H9 (cell line): ENCODE measurements around the gene ATP11C. TPM values are rescaled to one million over a fixed set of nuclear protein-coding genes. Genes with fewer than 3 reads are reported as not detected.

ENCODE experiments used
- DNase-seq: peaks from one replicate; pipeline ENCODE4 v3.0.0-alpha.2; 2017
- H2AFZ ChIP-seq: one replicate; pipeline ENCODE4 v1.6.1; 2013; ENCODE audit warnings: mild to moderate bottlenecking, low read length, control low read depth, moderate library complexity
- H2AK5ac ChIP-seq: 2 replicates; pipeline ENCODE4 v1.6.1; 2013; ENCODE audit warnings: low read length, control low read depth, mixed read lengths; ENCODE audit not compliant: insufficient read length
- H2BK120ac ChIP-seq: one replicate; pipeline ENCODE4 v1.6.1; 2013; ENCODE audit warnings: low read depth, mild to moderate bottlenecking, low read length, control low read depth, inconsistent platforms; ENCODE audit not compliant: poor library complexity, severe bottlenecking
- H2BK12ac ChIP-seq: 2 replicates; pipeline ENCODE4 v1.6.1; 2013; ENCODE audit warnings: low read length, control low read depth, mixed read lengths, low read depth; ENCODE audit not compliant: insufficient read length
- H2BK15ac ChIP-seq: 2 replicates; pipeline ENCODE4 v1.6.1; 2013; ENCODE audit warnings: low read depth, low read length, control low read depth
- H2BK20ac ChIP-seq: one replicate; pipeline ENCODE4 v1.6.1; 2013; ENCODE audit warnings: low read depth, mild to moderate bottlenecking, low read length, control low read depth, inconsistent platforms; ENCODE audit not compliant: poor library complexity, severe bottlenecking
- H2BK5ac ChIP-seq: 2 replicates; pipeline ENCODE4 v1.6.1; 2013; ENCODE audit warnings: low read length, control low read depth, mixed read lengths; ENCODE audit not compliant: insufficient read length
- H3K14ac ChIP-seq: 2 replicates; pipeline ENCODE4 v1.6.1; 2013; ENCODE audit warnings: low read length, control low read depth; ENCODE audit not compliant: insufficient read depth
- H3K18ac ChIP-seq: 2 replicates; pipeline ENCODE4 v1.6.1; 2013; ENCODE audit warnings: low read depth, mild to moderate bottlenecking, mixed read lengths, low read length, control low read depth; ENCODE audit not compliant: insufficient read length
- H3K23ac ChIP-seq: 2 replicates; pipeline ENCODE4 v1.6.1; 2013; ENCODE audit warnings: low read length, control low read depth, mixed read lengths, low read depth; ENCODE audit not compliant: insufficient read length
- H3K23me2 ChIP-seq: 2 replicates; pipeline ENCODE4 v1.6.1; 2013; ENCODE audit warnings: low read depth, mild to moderate bottlenecking, mixed read lengths, low read length, control low read depth; ENCODE audit not compliant: insufficient read length, poor library complexity, severe bottlenecking
- H3K27ac ChIP-seq: 2 replicates; pipeline ENCODE4 v1.5.1; 2013; ENCODE audit warnings: low read length, control low read depth, mixed read lengths, low read depth; ENCODE audit not compliant: insufficient read length
- H3K27me3 ChIP-seq: 2 replicates; pipeline ENCODE4 v1.6.1; 2013; ENCODE audit warnings: low read length, control low read depth, inconsistent platforms; ENCODE audit not compliant: insufficient read depth
- H3K4ac ChIP-seq: 2 replicates; pipeline ENCODE4 v1.6.1; 2013; ENCODE audit warnings: low read depth, mild to moderate bottlenecking, control low read depth, inconsistent platforms, low read length, moderate library complexity
- H3K4me1 ChIP-seq: 2 replicates; pipeline ENCODE4 v1.6.1; 2013; ENCODE audit warnings: low read length, control low read depth, inconsistent platforms; ENCODE audit not compliant: insufficient read depth
- H3K4me2 ChIP-seq: 2 replicates; pipeline ENCODE4 v1.6.1; 2013; ENCODE audit warnings: low read length, control low read depth, mixed read lengths; ENCODE audit not compliant: insufficient read length, insufficient read depth
- H3K56ac ChIP-seq: 2 replicates; pipeline ENCODE4 v1.6.1; 2013; ENCODE audit warnings: low read depth, mild to moderate bottlenecking, mixed read lengths, low read length, control low read depth; ENCODE audit not compliant: insufficient read length
- H3K79me1 ChIP-seq: 2 replicates; pipeline ENCODE4 v1.6.1; 2013; ENCODE audit warnings: low read depth, mild to moderate bottlenecking, moderate library complexity, low read length, control low read depth, inconsistent platforms; ENCODE audit not compliant: insufficient read depth, poor library complexity, severe bottlenecking
- H3K79me2 ChIP-seq: 2 replicates; pipeline ENCODE4 v1.6.1; 2013; ENCODE audit warnings: low read length, control low read depth, inconsistent platforms; ENCODE audit not compliant: insufficient read depth
- H3K9ac ChIP-seq: 2 replicates; pipeline ENCODE4 v1.6.1; 2013; ENCODE audit warnings: low read length, control low read depth, mixed read lengths; ENCODE audit not compliant: insufficient read length; ENCODE audit errors: extremely low read depth
- H3K9me3 ChIP-seq: one replicate; pipeline ENCODE4 v1.6.1; 2013; ENCODE audit warnings: low read depth, low read length, inconsistent platforms; ENCODE audit not compliant: control insufficient read depth
- H3T11ph ChIP-seq: one replicate; pipeline ENCODE4 v1.6.1; 2013; ENCODE audit warnings: mild to moderate bottlenecking, low read length, control low read depth, inconsistent platforms
- H4K20me1 ChIP-seq: one replicate; pipeline ENCODE4 v1.6.1; 2013; ENCODE audit not compliant: control insufficient read depth, insufficient read length, insufficient read depth
- H4K5ac ChIP-seq: 2 replicates; pipeline ENCODE4 v1.6.1; 2013; ENCODE audit warnings: low read depth, mild to moderate bottlenecking, mixed read lengths, low read length, control low read depth; ENCODE audit not compliant: insufficient read length
- H4K8ac ChIP-seq: replicated peaks from 2 replicates; pipeline ENCODE4 v1.6.1; 2013; ENCODE audit warnings: low read length, control low read depth, mixed read lengths, low read depth; ENCODE audit not compliant: insufficient read length
- H4K91ac ChIP-seq: 2 replicates; pipeline ENCODE4 v1.6.1; 2013; ENCODE audit warnings: low read depth, mild to moderate bottlenecking, moderate library complexity, mixed read lengths, low read length, control low read depth; ENCODE audit not compliant: insufficient read length
- H3K27ac Mint-ChIP-seq, 3 experiments: 2 replicates in 2 of 3; 3 replicates in 1 of 3; pipeline ENCODE4 v1.8.0; 2020 to 2021; ENCODE audit warnings: mixed read lengths in 3 of 3, mild to moderate bottlenecking in 1 of 3, moderate library complexity in 1 of 3
- H3K27me3 Mint-ChIP-seq: 2 replicates; pipeline ENCODE4 v1.8.0; 2021; ENCODE audit warnings: low read depth, mild to moderate bottlenecking, moderate library complexity, mixed read lengths
- H3K36me3 Mint-ChIP-seq, 3 experiments: 2 replicates in 2 of 3; 3 replicates in 1 of 3; pipeline ENCODE4 v1.8.0; 2020 to 2021; ENCODE audit warnings: low read depth in 3 of 3, mixed read lengths in 3 of 3; ENCODE audit not compliant: insufficient read depth in 1 of 3
- H3K4me1 Mint-ChIP-seq, 2 experiments: 2 replicates each; pipeline ENCODE4 v1.8.0; 2020; ENCODE audit warnings: mixed read lengths in 2 of 2
- H3K4me3 Mint-ChIP-seq, 2 experiments: 2 replicates in 1 of 2; 3 replicates in 1 of 2; pipeline ENCODE4 v1.8.0; 2020 to 2021; ENCODE audit warnings: mild to moderate bottlenecking in 2 of 2, mixed read lengths in 2 of 2, moderate library complexity in 1 of 2
- H3K9me3 Mint-ChIP-seq, 2 experiments: 2 replicates in 1 of 2; 3 replicates in 1 of 2; pipeline ENCODE4 v1.8.0; 2020; ENCODE audit warnings: mild to moderate bottlenecking in 2 of 2, mixed read lengths in 2 of 2, moderate library complexity in 1 of 2
- CTCF ChIP-seq: fragments of 200-600 bp; sonication (generic); conservative IDR thresholded peaks from 3 replicates; pipeline ENCODE4 v1.8.0; 2021; ENCODE audit warnings: antibody characterized with exemption, mild to moderate bottlenecking
- WGBS: extraction: QIAGEN DNeasy Blood & Tissue Kit; methylation state at CpG from one replicate; pipeline ENCODE4 v1.1.7; 2013; ENCODE audit warnings: missing lambda C conversion rate, low lambda C conversion rate, mixed read lengths; ENCODE audit not compliant: insufficient read length; ENCODE audit errors: extremely low coverage; 5-methylcytosine and 5-hydroxymethylcytosine counted together
- total RNA-seq: library from RNA; stranded (reverse); gene quantifications from 2 replicates; pipeline ENCODE4 v1.2.1, GENCODE V29; 2021

The ATP11C gene
- total RNA-seq, 1 experiment from 2014 or later, result 28.4 TPM

- Histone ChIP-seq H4K91ac (no peak overlapping the region), H3K56ac (no peak overlapping the region), H3K79me1 (no peaks in the 10 kb centered on the region), H2BK5ac (no peak overlapping the region), H3K23ac (no peak overlapping the region), H4K8ac (no peak overlapping the region), H3K27me3 (no peaks in the 10 kb centered on the region), H3K18ac (no peak overlapping the region), H3K4ac (no peak overlapping the region), H3K79me2 (no peaks in the 10 kb centered on the region), H3T11ph (no peak overlapping the region), H3K14ac (no peak overlapping the region), H3K4me2 (no peak overlapping the region), H4K20me1 (no peaks in the 10 kb centered on the region), H2AFZ (no peak overlapping the region), H3K9me3 (no peaks in the 10 kb centered on the region), H2AK5ac (no peak overlapping the region), H3K4me1 (peaks cover 10% of the 10 kb centered on the region; the same call in 1 of the 2 replicates), H4K5ac (no peak overlapping the region), H2BK15ac (no peak overlapping the region), H3K23me2 (no peaks in the 10 kb centered on the region), H2BK120ac (no peak overlapping the region), H3K27ac (no peak overlapping the region), H2BK20ac (no peak overlapping the region), H3K9ac (no peak overlapping the region), H2BK12ac (no peak overlapping the region)
- peaks cover 0 to 8% (median 3%) of the 10 kb centered on the region in 3 experiments; a peak in 3 of 7 replicates for H3K36me3 Mint-ChIP-seq
- H3K27ac Mint-ChIP-seq, result no peak overlapping the region; a peak in 1 of 7 replicates
- TF ChIP-seq CTCF, result no peak
- no CpG with 5 or more reads among the region's 1 CpG for WGBS
- H3K27me3 Mint-ChIP-seq, result no peaks in the 10 kb centered on the region
- H3K9me3 Mint-ChIP-seq, result peaks cover 0 to 43% of the 10 kb centered on the region in 2 experiments; a peak in 2 of 5 replicates
- DNase-seq, result no peak
- H3K4me1 Mint-ChIP-seq, result peaks cover 53 to 75% of the 10 kb centered on the region in 2 experiments
- no peak overlapping the region for H3K4me3 Mint-ChIP-seq
These were observed 104.8 kb downstream of the ATP11C start for GRCh38 chrX:139828033-139828432.
